GM06990 (cell line): Measurements from ENCODE around the gene UMOD.
"Not testable (repeated sequence)": the region's sequence is repeated elsewhere in the genome, so short reads cannot be mapped to it uniquely, and the experiment has no call there.

Source experiments
- DNase-seq: peaks from one replicate; pipeline ENCODE4 v3.0.0-alpha.2; 2011; ENCODE audit not compliant: insufficient read length; ENCODE audit errors: extremely low read depth
- H3K27me3 ChIP-seq: replicated peaks from 2 replicates; pipeline ENCODE4 v1.6.0; 2011; ENCODE audit warnings: low read length; ENCODE audit not compliant: control insufficient read depth, insufficient read depth
- H3K36me3 ChIP-seq: 2 replicates; pipeline ENCODE4 v1.5.1; 2011; ENCODE audit warnings: low read length; ENCODE audit not compliant: control insufficient read depth, insufficient read depth
- H3K4me3 ChIP-seq: replicated peaks from 2 replicates; pipeline ENCODE4 v1.5.1; 2011; ENCODE audit warnings: low read depth, mild to moderate bottlenecking, control low read depth, low read length
- TF ChIP-seq, protein P1 (sequence below): IDR thresholded peaks from 2 replicates; pipeline ENCODE4 v1.5.1; 2011; ENCODE audit warnings: low read length, control low read depth, mild to moderate bottlenecking, inconsistent platforms; ENCODE audit not compliant: insufficient read depth, poor library complexity, severe bottlenecking

UMOD gene

DNA sequence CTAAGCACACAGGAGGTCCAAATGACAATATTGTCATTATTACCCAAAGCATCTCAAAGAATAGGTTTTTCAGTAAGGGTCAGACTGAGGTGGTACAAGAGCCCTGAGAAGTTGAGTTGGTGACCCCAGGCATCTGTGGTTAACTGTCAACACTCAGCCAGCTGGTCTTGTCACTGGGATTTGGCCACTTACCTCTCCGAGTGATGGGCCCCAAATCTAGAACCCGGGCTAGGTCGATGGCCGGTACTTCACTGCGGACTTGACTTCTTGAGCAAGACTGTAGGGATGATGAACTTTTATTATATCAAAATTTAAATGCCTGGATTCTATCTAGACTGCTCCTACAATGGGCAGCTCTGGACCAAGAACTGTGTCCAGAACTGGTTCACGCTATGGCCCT lies 36.8 kb downstream of the UMOD start:
- TF ChIP-seq, protein P1, sequence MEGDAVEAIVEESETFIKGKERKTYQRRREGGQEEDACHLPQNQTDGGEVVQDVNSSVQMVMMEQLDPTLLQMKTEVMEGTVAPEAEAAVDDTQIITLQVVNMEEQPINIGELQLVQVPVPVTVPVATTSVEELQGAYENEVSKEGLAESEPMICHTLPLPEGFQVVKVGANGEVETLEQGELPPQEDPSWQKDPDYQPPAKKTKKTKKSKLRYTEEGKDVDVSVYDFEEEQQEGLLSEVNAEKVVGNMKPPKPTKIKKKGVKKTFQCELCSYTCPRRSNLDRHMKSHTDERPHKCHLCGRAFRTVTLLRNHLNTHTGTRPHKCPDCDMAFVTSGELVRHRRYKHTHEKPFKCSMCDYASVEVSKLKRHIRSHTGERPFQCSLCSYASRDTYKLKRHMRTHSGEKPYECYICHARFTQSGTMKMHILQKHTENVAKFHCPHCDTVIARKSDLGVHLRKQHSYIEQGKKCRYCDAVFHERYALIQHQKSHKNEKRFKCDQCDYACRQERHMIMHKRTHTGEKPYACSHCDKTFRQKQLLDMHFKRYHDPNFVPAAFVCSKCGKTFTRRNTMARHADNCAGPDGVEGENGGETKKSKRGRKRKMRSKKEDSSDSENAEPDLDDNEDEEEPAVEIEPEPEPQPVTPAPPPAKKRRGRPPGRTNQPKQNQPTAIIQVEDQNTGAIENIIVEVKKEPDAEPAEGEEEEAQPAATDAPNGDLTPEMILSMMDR, result no peak
- no peak for DNase-seq
- H3K4me3 ChIP-seq, result no peak overlapping the region
- no peaks in the 10 kb centered on the region for H3K27me3 ChIP-seq
- no peaks in the 10 kb centered on the region for H3K36me3 ChIP-seq

DNA sequence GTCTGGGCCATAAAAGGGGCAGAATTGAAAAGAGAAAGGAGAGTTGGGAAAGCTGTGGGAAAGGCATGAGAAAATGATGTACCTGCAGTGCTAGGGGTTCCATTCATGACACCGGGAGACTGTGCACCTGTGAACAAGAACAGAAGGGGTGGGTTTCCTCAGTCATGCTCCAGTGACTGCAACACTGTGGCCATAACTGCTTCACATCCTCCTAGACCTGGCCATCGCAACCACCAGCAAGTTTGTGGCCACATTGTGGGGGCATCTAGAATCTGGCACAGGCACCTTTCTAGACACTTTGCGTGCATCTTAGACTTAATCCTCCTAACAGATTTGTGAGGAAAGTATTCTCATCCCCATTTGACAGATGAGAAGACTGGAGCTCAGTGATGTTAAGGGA lies 37.9 kb downstream of the UMOD start:
- H3K4me3 ChIP-seq, result no peak overlapping the region
- no peak for DNase-seq
- no peaks in the 10 kb centered on the region for H3K36me3 ChIP-seq
- H3K27me3 ChIP-seq, result no peaks in the 10 kb centered on the region
- TF ChIP-seq, protein P1, result no peak

DNA sequence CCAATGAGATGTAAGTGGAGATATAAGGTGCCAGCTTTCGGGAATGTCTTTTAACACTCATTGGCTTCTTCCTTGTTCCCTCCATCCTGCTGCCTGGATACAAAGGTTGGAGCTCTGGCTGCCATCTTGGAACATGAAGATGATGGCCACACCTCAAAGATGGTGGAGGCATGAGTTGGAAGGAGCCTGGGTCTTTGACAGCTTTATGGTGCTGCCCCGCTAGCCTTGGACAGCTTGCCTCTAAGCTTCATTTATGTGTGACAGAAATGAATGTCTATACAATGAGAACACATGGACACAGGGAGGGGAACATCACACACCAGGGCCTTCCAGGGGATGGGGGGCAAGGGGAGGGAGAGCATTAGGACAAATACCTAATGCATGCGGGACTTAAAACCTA lies 38.8 kb downstream of the UMOD start:
- no peak for DNase-seq
- Histone ChIP-seq H3K27me3 (no peaks in the 10 kb centered on the region), H3K36me3 (no peaks in the 10 kb centered on the region), H3K4me3 (no peak overlapping the region)
- TF ChIP-seq, protein P1, result no peak

DNA sequence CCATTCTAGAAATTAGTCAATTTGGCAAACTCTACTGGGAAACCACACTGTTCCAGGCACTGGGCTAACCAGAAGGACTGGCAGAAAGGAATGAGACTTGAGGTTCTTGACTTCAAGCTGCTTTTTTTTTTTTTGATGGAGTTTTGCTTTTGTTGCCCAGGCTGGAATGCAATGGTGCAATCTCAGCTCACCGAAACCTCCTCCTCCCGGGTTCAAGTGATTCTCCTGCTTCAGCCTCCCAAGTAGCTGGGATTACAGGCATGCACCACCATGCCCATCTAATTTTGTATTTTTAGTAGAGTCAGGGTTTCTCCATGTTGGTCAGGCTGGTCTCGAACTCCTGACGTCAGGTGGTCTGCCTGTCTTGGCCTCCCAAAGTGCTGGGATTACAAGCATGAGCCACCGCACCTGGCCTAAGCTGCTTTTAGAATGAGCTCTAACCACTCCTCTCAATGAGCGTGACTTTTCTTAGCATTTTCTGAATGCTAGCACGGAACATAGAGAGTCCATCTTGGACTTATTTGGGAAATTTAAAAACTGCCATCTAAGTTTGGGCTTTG lies 39.9 kb downstream of the UMOD start:
- not testable (repeated sequence) for H3K4me3 ChIP-seq, DNase-seq, H3K36me3 ChIP-seq, H3K27me3 ChIP-seq

DNA sequence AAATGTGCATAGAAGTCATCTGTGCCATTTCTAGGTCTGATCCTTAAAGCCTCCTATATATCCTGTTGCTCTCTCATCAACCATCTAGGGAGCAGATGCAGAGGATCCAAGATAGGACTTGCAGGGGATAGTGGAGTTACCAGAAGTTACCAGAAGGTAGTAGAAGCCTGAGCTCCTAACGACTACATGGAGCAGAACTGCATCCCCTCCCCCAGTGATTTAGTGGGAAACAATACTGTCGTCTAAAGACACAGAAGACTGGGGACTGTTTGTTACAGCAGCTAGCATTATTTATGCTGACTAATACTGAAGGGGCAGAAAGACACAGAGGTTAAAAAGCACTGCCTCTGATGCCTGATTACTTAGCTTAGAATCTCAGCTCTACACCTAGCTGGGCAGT lies 41.0 kb downstream of the UMOD start:
- Histone ChIP-seq H3K36me3 (no peaks in the 10 kb centered on the region), H3K4me3 (no peak overlapping the region), H3K27me3 (no peaks in the 10 kb centered on the region)
- TF ChIP-seq, protein P1, result no peak
- no peak for DNase-seq

DNA sequence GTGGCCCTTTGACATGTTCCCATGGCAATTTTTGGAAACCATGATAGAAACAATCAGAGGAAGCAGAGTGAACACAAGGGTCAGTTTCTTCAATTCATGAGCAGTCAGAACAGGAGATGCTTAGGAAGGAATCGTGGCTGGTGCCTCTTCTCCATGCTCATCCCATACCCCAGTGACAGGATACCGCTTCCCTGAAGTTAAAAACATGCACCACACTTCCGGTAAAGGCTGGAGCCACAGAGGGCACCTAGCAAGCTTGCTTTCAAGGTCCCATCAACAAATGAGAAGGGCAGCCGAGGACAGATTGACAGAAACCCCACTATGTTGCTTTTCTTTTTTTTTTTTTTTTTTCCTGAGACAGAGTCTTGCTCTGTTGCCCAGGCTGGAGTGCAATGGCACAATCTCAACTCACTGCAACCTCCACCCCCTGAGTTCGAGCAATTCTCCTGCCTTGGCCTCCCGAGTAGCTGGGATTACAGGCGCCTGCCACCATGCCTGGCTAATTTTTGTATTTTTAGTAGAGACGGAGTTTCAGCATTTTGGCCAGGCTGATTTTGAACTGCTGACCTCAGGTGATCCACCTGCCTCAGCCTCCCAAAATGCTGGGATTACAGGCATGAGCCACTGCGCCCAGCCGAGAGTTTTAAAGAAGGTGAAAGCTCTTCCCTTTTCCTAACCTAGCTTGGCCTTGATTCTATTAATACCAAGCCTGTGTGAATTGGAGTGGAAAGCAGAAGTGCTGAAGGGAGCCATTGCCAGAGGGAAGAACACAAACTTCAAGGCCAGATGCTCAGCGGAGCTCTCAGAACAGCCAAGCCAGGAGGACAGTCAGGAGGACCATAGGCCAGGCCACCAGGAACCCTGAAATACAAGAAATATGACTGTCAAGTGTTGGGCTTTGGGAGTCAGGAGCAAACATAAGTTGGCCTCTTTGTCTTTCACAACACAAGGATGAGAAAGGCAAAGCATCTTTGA lies 41.8 kb downstream of the UMOD start:
- TF ChIP-seq, protein P1, result no peak
- Histone ChIP-seq H3K4me3 (no peak overlapping the region), H3K36me3 (no peaks in the 10 kb centered on the region), H3K27me3 (no peaks in the 10 kb centered on the region)
- no peak for DNase-seq
